Heart right ventricle (tissue), 16 donors: ENCODE data around the gene GLIPR2. TPM values are rescaled to one million over a fixed set of nuclear protein-coding genes. Genes with fewer than 3 reads are reported as not detected.
A peak's percentile ranks its signal among the peaks of the same experiment; 100 is the strongest.

Source experiments
- ATAC-seq, 8 donors: fragments of 200-7000 bp; cut with Tn5 transposase; one replicate each; pipeline ENCODE4 v1.9.1; 2020; ENCODE audit warnings: mild to moderate bottlenecking in 8 of 8, moderate library complexity in 8 of 8, moderate number of reproducible peaks in 1 of 8
- DNase-seq, 2 donors: peaks; one replicate each; pipeline ENCODE4 v3.0.0-alpha.2; 2020
- H3K27ac ChIP-seq, 10 donors: fragments of 200-600 bp; sonication (generic) in 2 of 10; one replicate each; pipeline versions ENCODE4 v1.5.0 to v1.8.0; 2020 to 2022; ENCODE audit warnings: mild to moderate bottlenecking in 3 of 10
- H3K27me3 ChIP-seq, 7 donors: fragments of 200-600 bp; one replicate each; pipeline ENCODE4 v1.8.0; 2021 to 2022; ENCODE audit warnings: mild to moderate bottlenecking in 2 of 7
- H3K36me3 ChIP-seq, 9 donors: fragments of 200-600 bp; sonication (generic) in 1 of 9; one replicate each; pipeline versions ENCODE4 v1.5.0 to v1.8.0; 2020 to 2022; ENCODE audit warnings: mild to moderate bottlenecking in 2 of 9
- H3K4me1 ChIP-seq, 9 donors: fragments of 200-600 bp; sonication (generic) in 1 of 9; one replicate each; pipeline versions ENCODE4 v1.5.0 to v1.8.0; 2020 to 2022; ENCODE audit warnings: mild to moderate bottlenecking in 4 of 9
- H3K4me3 ChIP-seq, 10 donors: fragments of 200-600 bp; sonication (generic) in 2 of 10; one replicate each; pipeline versions ENCODE4 v1.5.0 to v1.8.0; 2020 to 2022; ENCODE audit warnings: mild to moderate bottlenecking in 7 of 10, moderate library complexity in 2 of 10
- H3K9me3 ChIP-seq, 11 donors: fragments of 200-600 bp in 10 of 11; sonication (generic) in 2 of 11; one replicate each; pipeline versions ENCODE4 v1.5.0 to v1.8.0; 2013 to 2022; ENCODE audit warnings: mild to moderate bottlenecking in 2 of 11, control low read depth in 1 of 11, moderate library complexity in 1 of 11
- whole genome bisulfite sequencing, 2 donors: extraction: QIAGEN DNeasy Blood & Tissue Kit; methylation state at CpG; one replicate each; pipeline ENCODE4 v1.1.7; 2013; ENCODE audit warnings: inconsistent platforms in 1 of 2; 5-methylcytosine and 5-hydroxymethylcytosine counted together
- intact Hi-C, 10 donors: fragments of 100-400 bp; cut with DNase I; formaldehyde crosslinking; loops; one replicate each; pipeline versions ENCODE4 v1.11.1 to v1.14.2; 2022
- polyA plus RNA-seq, 2 donors: library from polyadenylated mRNA; stranded (reverse); fragments of 200-250 nt; gene quantifications; one replicate each; pipeline ENCODE4 v1.2.3, GENCODE V29; 2013
- total RNA-seq, 10 donors: library from RNA; stranded (reverse); fragmentation: NEBNext Ultra II Directional in 3 of 10; extraction: Animal tissue kit (Norgen Biotek cat#: 25700) in 3 of 10; gene quantifications; one replicate each; pipeline versions ENCODE4 v1.2.1 to v1.2.4, GENCODE V29; 2021 to 2023
- TF ChIP-seq, protein P1 (sequence below), 9 donors: fragments of 200-600 bp; sonication (generic) in 2 of 9; IDR thresholded peaks; one replicate each; pipeline versions ENCODE4 v1.5.0 to v1.8.0; 2021 to 2022; ENCODE audit warnings: antibody characterized with exemption in 9 of 9, mild to moderate bottlenecking in 5 of 9, moderate library complexity in 1 of 9
- donor health status: Arrhythmogenic right ventricular cardiomyopathy.
- donor health status: ischemic (EF 13 %, LVEDD 7.1; RV severe dilation, severe dysfunction).
- donor health status: healthy with polysubstance abuse.
- donor health status: DM: no; HTN: yes; CAD: no.
- donor health status: DM: no; HTN: no; CAD: no.
- donor health status: ischemic (EF 25% LVEDD 6.9; RV normal size, moderate dysfunction).
- donor health status: ischemic (EF 25% LVEDD 5.7; RV mildly dilated, moderate dysfunction).
- donor health status: healthy.
- donor health status: DM: yes; HTN: yes; CAD: no.
- donor health status: Ischemic cardiomyopathy.
- donor health status: ischemic (EF 35%, LVEDD 5.7; RV mildly dilated, moderate dysfunction).
- donor health status: nonischemic (EF 11% LVEDD 7.7; RV severe dilation, severe dysfunction).
- donor health status: DM: yes; HTN: yes; CAD: no.
- donor health status: PGD.
- donor health status: ischemic (EF 29% LVEDD 5.4; RV normal size, mild dysfunction).
- donor health status: nonischemic (EF 23%, LVEDD 6.1; RV moderate dilation, normal function).

The GLIPR2 gene
- total and polyA plus RNA-seq, 12 donors: 4.7 to 19.2 (median 7.1) TPM

- TF ChIP-seq, protein P1, sequence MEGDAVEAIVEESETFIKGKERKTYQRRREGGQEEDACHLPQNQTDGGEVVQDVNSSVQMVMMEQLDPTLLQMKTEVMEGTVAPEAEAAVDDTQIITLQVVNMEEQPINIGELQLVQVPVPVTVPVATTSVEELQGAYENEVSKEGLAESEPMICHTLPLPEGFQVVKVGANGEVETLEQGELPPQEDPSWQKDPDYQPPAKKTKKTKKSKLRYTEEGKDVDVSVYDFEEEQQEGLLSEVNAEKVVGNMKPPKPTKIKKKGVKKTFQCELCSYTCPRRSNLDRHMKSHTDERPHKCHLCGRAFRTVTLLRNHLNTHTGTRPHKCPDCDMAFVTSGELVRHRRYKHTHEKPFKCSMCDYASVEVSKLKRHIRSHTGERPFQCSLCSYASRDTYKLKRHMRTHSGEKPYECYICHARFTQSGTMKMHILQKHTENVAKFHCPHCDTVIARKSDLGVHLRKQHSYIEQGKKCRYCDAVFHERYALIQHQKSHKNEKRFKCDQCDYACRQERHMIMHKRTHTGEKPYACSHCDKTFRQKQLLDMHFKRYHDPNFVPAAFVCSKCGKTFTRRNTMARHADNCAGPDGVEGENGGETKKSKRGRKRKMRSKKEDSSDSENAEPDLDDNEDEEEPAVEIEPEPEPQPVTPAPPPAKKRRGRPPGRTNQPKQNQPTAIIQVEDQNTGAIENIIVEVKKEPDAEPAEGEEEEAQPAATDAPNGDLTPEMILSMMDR (IDR thresholded peaks at IDR 0.05): no peak
- H3K27ac ChIP-seq: no peak overlapping the region
- H3K9me3 ChIP-seq: no peaks in the 10 kb centered on the region
- peaks cover 0 to 76% (median 0%) of the 10 kb centered on the region in 9 donors for H3K36me3 ChIP-seq
- ATAC-seq (no peak), DNase-seq (no peak)
- no peak overlapping the region for H3K4me3 ChIP-seq
- intact Hi-C loops: no loop called here
- H3K4me1 ChIP-seq: peaks cover 0 to 7% (median 0%) of the 10 kb centered on the region in 9 donors
- WGBS, 2 donors: 91 to 92% methylated on average over 7 of the region's 7 CpGs
- no peaks in the 10 kb centered on the region for H3K27me3 ChIP-seq
Measured at GRCh38 chr9:36121971-36122370, 14.6 kb upstream of the GLIPR2 start.

GRCh38 chr9:36123515-36123914 is 13.0 kb upstream of the GLIPR2 start:
- TF ChIP-seq, protein P1 (IDR thresholded peaks at IDR 0.05): no peak
- Histone ChIP-seq H3K27me3 (no peaks in the 10 kb centered on the region), H3K4me3 (no peak overlapping the region), H3K27ac (no peak overlapping the region), H3K4me1 (peaks cover 0 to 23% (median 0%) of the 10 kb centered on the region in 9 donors), H3K9me3 (no peaks in the 10 kb centered on the region), H3K36me3 (peaks cover 0 to 60% (median 0%) of the 10 kb centered on the region in 9 donors)
- no peak for ATAC-seq
- 88 to 98% methylated on average over 2 of the region's 2 CpGs for WGBS, 2 donors
- DNase-seq: no peak
- intact Hi-C loops: no loop called here

DNA sequence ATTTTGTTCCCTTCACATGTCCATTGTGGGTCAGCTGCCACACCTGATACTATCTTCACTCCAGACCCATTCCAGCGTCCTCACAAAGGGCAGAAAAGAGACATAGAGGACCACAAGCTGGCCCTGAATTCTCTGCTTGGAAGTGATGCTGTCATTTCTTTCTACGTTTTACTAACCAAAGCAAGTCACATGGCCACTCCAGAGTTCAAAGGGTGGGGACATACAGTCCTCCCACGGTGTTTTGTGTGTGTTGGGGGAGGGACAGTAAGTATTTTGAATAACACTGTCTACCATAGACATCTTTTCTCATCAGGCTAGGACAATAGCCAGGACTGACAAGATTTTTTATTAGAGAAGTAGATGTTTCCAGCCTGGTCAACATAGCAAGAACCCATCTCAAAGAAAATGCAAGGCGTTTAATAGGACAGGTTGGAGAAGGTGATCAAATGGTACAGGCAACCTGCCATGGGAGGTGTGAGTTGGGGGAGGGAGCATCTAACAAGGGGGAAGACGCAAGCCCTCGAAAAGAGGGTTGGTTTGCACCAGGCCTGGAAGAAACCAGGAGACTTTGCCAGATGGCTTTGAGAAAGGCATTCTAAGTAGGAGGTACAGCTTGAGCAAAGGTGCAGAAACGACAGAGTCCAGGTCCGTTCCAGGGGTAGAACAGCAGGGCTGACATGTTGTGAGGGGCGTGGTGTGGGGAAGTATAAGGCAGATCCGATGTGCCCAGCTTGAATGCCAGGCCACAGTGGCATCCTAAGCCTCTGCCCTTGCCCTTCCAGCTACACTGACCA is 11.3 kb upstream of the GLIPR2 start:
- peaks cover 0 to 45% (median 0%) of the 10 kb centered on the region in 9 donors for H3K36me3 ChIP-seq
- ATAC-seq (peak in 1 of 8 donors; percentile 38), DNase-seq (no peak)
- TF ChIP-seq, protein P1 (IDR thresholded peaks at IDR 0.05): no peak
- H3K27ac ChIP-seq: no peak overlapping the region
- WGBS, 2 donors: 83 to 86% methylated on average over 10 of the region's 10 CpGs
- H3K4me3 ChIP-seq: no peak overlapping the region
- no peaks in the 10 kb centered on the region for H3K9me3 ChIP-seq
- H3K27me3 ChIP-seq: no peaks in the 10 kb centered on the region
- H3K4me1 ChIP-seq: peaks cover 0 to 37% (median 0%) of the 10 kb centered on the region in 9 donors
- intact Hi-C loops: no loop called here

GRCh38 chr9:36126016-36126730 is 10.4 kb upstream of the GLIPR2 start:
- Histone ChIP-seq H3K9me3 (no peaks in the 10 kb centered on the region), H3K27ac (peak overlapping the region in 1 of 10 donors; percentile 21), H3K27me3 (no peaks in the 10 kb centered on the region), H3K4me1 (peaks cover 0 to 37% (median 0%) of the 10 kb centered on the region in 9 donors), H3K36me3 (peaks cover 0 to 36% (median 0%) of the 10 kb centered on the region in 9 donors), H3K4me3 (no peak overlapping the region)
- no peak for DNase-seq
- ATAC-seq: no peak
- WGBS, 2 donors: 69 to 76% methylated on average over 7 of the region's 7 CpGs
- intact Hi-C loops: no loop called here
- TF ChIP-seq, protein P1 (IDR thresholded peaks at IDR 0.05): no peak
